Neural cell (in vitro differentiated cells): ENCODE measurements around the gene MEGF11.

Experiments
- EZH2 ChIP-seq: fragments of 200-600, 300-800 bp; shearing (Covaris generic), sonication (generic); IDR thresholded peaks from 2 replicates; pipeline ENCODE4 v1.6.1; 2014; ENCODE audit warnings: antibody characterized with exemption, low read length, borderline replicate concordance, mild to moderate bottlenecking; ENCODE audit not compliant: insufficient read depth, poor library complexity, severe bottlenecking
- POLR2AphosphoS5 ChIP-seq: IDR thresholded peaks from 2 replicates; pipeline ENCODE4 v1.6.1; 2012
- RAD21 ChIP-seq: fragments of 450-650 bp; conservative IDR thresholded peaks from 2 replicates; pipeline ENCODE4 v1.6.1; 2014; ENCODE audit warnings: antibody characterized with exemption, mild to moderate bottlenecking, moderate library complexity
- SMC3 ChIP-seq: fragments of 450-650 bp; conservative IDR thresholded peaks from 2 replicates; pipeline ENCODE4 v1.6.1; 2014; ENCODE audit warnings: antibody characterized with exemption, mild to moderate bottlenecking, moderate library complexity; ENCODE audit not compliant: poor library complexity
- TAF1 ChIP-seq: IDR thresholded peaks from 2 replicates; pipeline ENCODE4 v1.6.1; 2012; ENCODE audit warnings: low read depth
- TF ChIP-seq, protein P1 (sequence below): fragments of 450-650 bp; IDR thresholded peaks from 2 replicates; pipeline ENCODE4 v1.5.1; 2014; ENCODE audit warnings: antibody characterized with exemption, mild to moderate bottlenecking, moderate library complexity; ENCODE audit not compliant: poor library complexity, severe bottlenecking

DNA sequence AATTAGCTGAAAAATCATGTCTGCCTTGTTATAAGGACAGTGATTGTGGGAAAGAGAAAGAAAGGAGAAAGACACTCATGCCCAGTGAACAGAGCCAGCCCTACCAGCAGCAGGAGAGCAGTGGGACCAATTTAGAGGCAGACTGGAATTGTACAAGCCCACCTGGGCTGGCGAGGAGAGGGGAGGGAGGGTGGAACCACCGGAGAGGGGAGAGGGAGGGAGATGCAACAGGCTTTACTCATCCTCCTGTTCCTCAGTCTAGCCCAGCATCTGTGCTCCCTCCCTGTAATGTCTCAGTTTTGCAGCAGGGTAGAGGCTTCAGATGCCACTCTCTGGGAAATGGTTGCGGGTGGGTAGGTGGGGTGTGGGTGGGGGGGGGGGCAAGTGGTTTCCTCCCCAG lies 329.5 kb downstream of the MEGF11 start:
- TF ChIP-seq, protein P1, sequence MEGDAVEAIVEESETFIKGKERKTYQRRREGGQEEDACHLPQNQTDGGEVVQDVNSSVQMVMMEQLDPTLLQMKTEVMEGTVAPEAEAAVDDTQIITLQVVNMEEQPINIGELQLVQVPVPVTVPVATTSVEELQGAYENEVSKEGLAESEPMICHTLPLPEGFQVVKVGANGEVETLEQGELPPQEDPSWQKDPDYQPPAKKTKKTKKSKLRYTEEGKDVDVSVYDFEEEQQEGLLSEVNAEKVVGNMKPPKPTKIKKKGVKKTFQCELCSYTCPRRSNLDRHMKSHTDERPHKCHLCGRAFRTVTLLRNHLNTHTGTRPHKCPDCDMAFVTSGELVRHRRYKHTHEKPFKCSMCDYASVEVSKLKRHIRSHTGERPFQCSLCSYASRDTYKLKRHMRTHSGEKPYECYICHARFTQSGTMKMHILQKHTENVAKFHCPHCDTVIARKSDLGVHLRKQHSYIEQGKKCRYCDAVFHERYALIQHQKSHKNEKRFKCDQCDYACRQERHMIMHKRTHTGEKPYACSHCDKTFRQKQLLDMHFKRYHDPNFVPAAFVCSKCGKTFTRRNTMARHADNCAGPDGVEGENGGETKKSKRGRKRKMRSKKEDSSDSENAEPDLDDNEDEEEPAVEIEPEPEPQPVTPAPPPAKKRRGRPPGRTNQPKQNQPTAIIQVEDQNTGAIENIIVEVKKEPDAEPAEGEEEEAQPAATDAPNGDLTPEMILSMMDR = no peak
- no peak for TF ChIP-seq RAD21
- no peak for TF ChIP-seq EZH2
- TF ChIP-seq TAF1 = no peak
- TF ChIP-seq POLR2AphosphoS5 = no peak
- TF ChIP-seq SMC3 = no peak
